ENCODE data around the gene ADAMTSL1.

DNA sequence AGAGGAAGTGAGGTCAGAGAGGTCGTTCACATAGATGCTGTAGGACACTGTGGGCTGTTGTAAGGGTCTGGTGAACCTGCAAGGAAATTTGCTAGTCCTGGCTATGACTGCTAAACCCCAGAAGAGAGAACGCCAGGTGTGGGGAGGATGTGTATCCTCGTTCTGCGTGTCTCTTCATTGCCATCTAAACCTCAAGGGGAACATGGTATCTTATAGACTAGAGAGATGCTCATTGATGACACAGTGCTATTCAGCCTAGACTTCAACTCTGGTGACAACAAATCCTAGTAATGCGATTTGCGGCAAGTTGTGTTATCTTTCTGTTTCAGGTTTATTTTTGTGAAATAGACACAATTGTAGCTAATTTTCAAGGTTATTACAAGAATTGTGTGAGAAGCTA is 140.2 kb downstream of the ADAMTSL1 start:
- TF ChIP-seq, protein P1, sequence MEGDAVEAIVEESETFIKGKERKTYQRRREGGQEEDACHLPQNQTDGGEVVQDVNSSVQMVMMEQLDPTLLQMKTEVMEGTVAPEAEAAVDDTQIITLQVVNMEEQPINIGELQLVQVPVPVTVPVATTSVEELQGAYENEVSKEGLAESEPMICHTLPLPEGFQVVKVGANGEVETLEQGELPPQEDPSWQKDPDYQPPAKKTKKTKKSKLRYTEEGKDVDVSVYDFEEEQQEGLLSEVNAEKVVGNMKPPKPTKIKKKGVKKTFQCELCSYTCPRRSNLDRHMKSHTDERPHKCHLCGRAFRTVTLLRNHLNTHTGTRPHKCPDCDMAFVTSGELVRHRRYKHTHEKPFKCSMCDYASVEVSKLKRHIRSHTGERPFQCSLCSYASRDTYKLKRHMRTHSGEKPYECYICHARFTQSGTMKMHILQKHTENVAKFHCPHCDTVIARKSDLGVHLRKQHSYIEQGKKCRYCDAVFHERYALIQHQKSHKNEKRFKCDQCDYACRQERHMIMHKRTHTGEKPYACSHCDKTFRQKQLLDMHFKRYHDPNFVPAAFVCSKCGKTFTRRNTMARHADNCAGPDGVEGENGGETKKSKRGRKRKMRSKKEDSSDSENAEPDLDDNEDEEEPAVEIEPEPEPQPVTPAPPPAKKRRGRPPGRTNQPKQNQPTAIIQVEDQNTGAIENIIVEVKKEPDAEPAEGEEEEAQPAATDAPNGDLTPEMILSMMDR (IDR thresholded peaks at IDR 0.05): no peak
- TF ChIP-seq POLR2A (IDR thresholded peaks at IDR 0.05) (no peak), EP300 (IDR thresholded peaks at IDR 0.05) (no peak)
